Stomach smooth muscle (tissue), 2 donors: ENCODE measurements around the gene RBM23.
A peak's percentile ranks its signal among the peaks of the same experiment; 100 is the strongest.

Experiments used
- H3K27ac ChIP-seq: one replicate; pipeline ENCODE4 v1.7.0; 2013; ENCODE audit warnings: mild to moderate bottlenecking, low read length, inconsistent platforms
- H3K27me3 ChIP-seq, 2 donors: one replicate each; pipeline ENCODE4 v1.7.0; 2013; ENCODE audit warnings: low read length in 2 of 2; ENCODE audit not compliant: insufficient read depth in 2 of 2, control insufficient read depth in 1 of 2
- H3K36me3 ChIP-seq, 2 donors: one replicate each; pipeline ENCODE4 v1.7.0; 2013; ENCODE audit warnings: low read length in 2 of 2; ENCODE audit not compliant: control insufficient read depth in 2 of 2, insufficient read depth in 2 of 2
- H3K4me1 ChIP-seq: one replicate; pipeline ENCODE4 v1.7.0; 2013; ENCODE audit warnings: low read length; ENCODE audit not compliant: control insufficient read depth, insufficient read depth
- H3K4me3 ChIP-seq, 2 donors: one replicate each; pipeline ENCODE4 v1.7.0; 2013; ENCODE audit warnings: low read length in 2 of 2
- H3K9ac ChIP-seq, 2 donors: one replicate each; pipeline ENCODE4 v1.7.0; 2013; ENCODE audit warnings: low read length in 2 of 2, mild to moderate bottlenecking in 1 of 2
- H3K9me3 ChIP-seq, 2 donors: one replicate each; pipeline ENCODE4 v1.7.0; 2013; ENCODE audit warnings: low read length in 2 of 2; ENCODE audit not compliant: control insufficient read depth in 2 of 2
- donor health status: healthy.
- donor health status: Pancreatic carcinoma.

The RBM23 gene

GRCh38 chr14:22878271-22879246 is 40.4 kb downstream of the RBM23 start:
- H3K36me3 ChIP-seq = peaks cover 44 to 45% of the 10 kb centered on the region in 2 donors
- H3K27ac ChIP-seq = no peak overlapping the region

GRCh38 chr14:22877000-22877501 is 41.9 kb downstream of the RBM23 start:
- H3K36me3 ChIP-seq = peaks cover 44 to 45% of the 10 kb centered on the region in 2 donors
- no peaks in the 10 kb centered on the region for H3K27me3 ChIP-seq
- H3K9me3 ChIP-seq = no peaks in the 10 kb centered on the region

More at GRCh38 chr14:22878271-22879246, 40.4 kb downstream of the RBM23 start:
- Histone ChIP-seq H3K9ac (no peak overlapping the region), H3K9me3 (no peaks in the 10 kb centered on the region), H3K4me1 (peaks cover 24% of the 10 kb centered on the region), H3K4me3 (no peak overlapping the region), H3K27me3 (peaks cover 0 to 2% of the 10 kb centered on the region in 2 donors)

GRCh38 chr14:22875748-22876319 is 43.1 kb downstream of the RBM23 start:
- Histone ChIP-seq H3K9me3 (no peaks in the 10 kb centered on the region), H3K4me3 (no peak overlapping the region), H3K27me3 (no peaks in the 10 kb centered on the region), H3K4me1 (peaks cover 24% of the 10 kb centered on the region), H3K9ac (no peak overlapping the region), H3K36me3 (peaks cover 44 to 45% of the 10 kb centered on the region in 2 donors), H3K27ac (no peak overlapping the region)

More at GRCh38 chr14:22877000-22877501, 41.9 kb downstream of the RBM23 start:
- Histone ChIP-seq H3K9ac (no peak overlapping the region), H3K4me3 (no peak overlapping the region), H3K27ac (no peak overlapping the region), H3K4me1 (peaks cover 20% of the 10 kb centered on the region)

- no peak overlapping the region for H3K27ac ChIP-seq
- peaks cover 28% of the 10 kb centered on the region for H3K4me1 ChIP-seq
- no peak overlapping the region for H3K9ac ChIP-seq
- no peaks in the 10 kb centered on the region for H3K9me3 ChIP-seq
- peaks cover 44 to 45% of the 10 kb centered on the region in 2 donors for H3K36me3 ChIP-seq
- H3K27me3 ChIP-seq = no peaks in the 10 kb centered on the region
- H3K4me3 ChIP-seq = no peak overlapping the region
These were observed 43.8 kb downstream of the RBM23 start for GRCh38 chr14:22875003-22875747.

GRCh38 chr14:22872833-22873520 is 46.0 kb downstream of the RBM23 start:
- peaks cover 37 to 39% of the 10 kb centered on the region in 2 donors for H3K36me3 ChIP-seq
- H3K27me3 ChIP-seq = no peaks in the 10 kb centered on the region
- H3K4me1 ChIP-seq = peaks cover 34% of the 10 kb centered on the region
- no peaks in the 10 kb centered on the region for H3K9me3 ChIP-seq
- peak overlapping the region; percentile 96 for H3K27ac ChIP-seq
- peak overlapping the region; percentile 81 to 88 for H3K4me3 ChIP-seq
- H3K9ac ChIP-seq = peak overlapping the region; percentile 90 to 91

GRCh38 chr14:22872033-22872832 is 46.7 kb downstream of the RBM23 start:
- Histone ChIP-seq H3K9ac (peak overlapping the region; percentile 90 to 91), H3K27ac (peak overlapping the region; percentile 96), H3K36me3 (peaks cover 30 to 32% of the 10 kb centered on the region in 2 donors), H3K9me3 (no peaks in the 10 kb centered on the region), H3K4me3 (peak overlapping the region; percentile 81 to 88), H3K4me1 (peaks cover 34% of the 10 kb centered on the region), H3K27me3 (no peaks in the 10 kb centered on the region)

GRCh38 chr14:22871224-22872032 is 47.5 kb downstream of the RBM23 start, which contains the start of gene LRP10:
Gene LRP10, plus strand, starts transcription at chr14:22871740. Its CDS starts 564 bp downstream, at chr14:22872304.
- no peaks in the 10 kb centered on the region for H3K9me3 ChIP-seq
- peak within 1 kb of the TSS; percentile 90 to 91 for H3K9ac ChIP-seq
- peak within 1 kb of the TSS; percentile 96 for H3K27ac ChIP-seq
- H3K27me3 ChIP-seq = no peaks in the 10 kb centered on the region
- H3K4me3 ChIP-seq = peak within 1 kb of the TSS; percentile 81 to 88
- H3K36me3 ChIP-seq = peaks cover 23 to 25% of the 10 kb centered on the region in 2 donors
- peaks cover 34% of the 10 kb centered on the region for H3K4me1 ChIP-seq

GRCh38 chr14:22870811-22871223 is 48.1 kb downstream of the RBM23 start:
- peaks cover 31% of the 10 kb centered on the region for H3K4me1 ChIP-seq
- H3K36me3 ChIP-seq = peaks cover 17 to 19% of the 10 kb centered on the region in 2 donors
- no peaks in the 10 kb centered on the region for H3K27me3 ChIP-seq

GRCh38 chr14:22866874-22867273 is 52.1 kb downstream of the RBM23 start:
- H3K4me1 ChIP-seq = peaks cover 14% of the 10 kb centered on the region
- H3K36me3 ChIP-seq = no peaks in the 10 kb centered on the region
- H3K4me3 ChIP-seq = no peak overlapping the region
- no peak overlapping the region for H3K27ac ChIP-seq
- H3K9ac ChIP-seq = no peak overlapping the region
- H3K9me3 ChIP-seq = no peaks in the 10 kb centered on the region
- no peaks in the 10 kb centered on the region for H3K27me3 ChIP-seq

More at GRCh38 chr14:22870811-22871223, 48.1 kb downstream of the RBM23 start:
- Histone ChIP-seq H3K9ac (peak overlapping the region; percentile 90 to 91), H3K4me3 (peak overlapping the region; percentile 81 to 88), H3K27ac (peak overlapping the region; percentile 96), H3K9me3 (no peaks in the 10 kb centered on the region)
